Renal cortex interstitium (tissue), 11 donors: ENCODE measurements around the gene CDX2. TPM values are rescaled to one million over a fixed set of nuclear protein-coding genes. Genes with fewer than 3 reads are reported as not detected.
A peak's percentile ranks its signal among the peaks of the same experiment; 100 is the strongest.

Experiments used
- DNase-seq, 11 donors: peaks; one replicate each; pipeline ENCODE4 v3.0.0-alpha.2; 2013; ENCODE audit warnings: low read depth in 9 of 11, low spot score in 4 of 11; ENCODE audit errors: extremely low read depth in 1 of 11
- polyA plus RNA-seq, 3 donors: library from polyadenylated mRNA; unstranded; fragments of 120-200 nt; gene quantifications; one replicate each; pipeline ENCODE4 v1.2.1, GENCODE V29; 2013; ENCODE audit not compliant: insufficient read length in 3 of 3

Gene CDX2
- polyA plus RNA-seq, 3 donors = not detected

DNA sequence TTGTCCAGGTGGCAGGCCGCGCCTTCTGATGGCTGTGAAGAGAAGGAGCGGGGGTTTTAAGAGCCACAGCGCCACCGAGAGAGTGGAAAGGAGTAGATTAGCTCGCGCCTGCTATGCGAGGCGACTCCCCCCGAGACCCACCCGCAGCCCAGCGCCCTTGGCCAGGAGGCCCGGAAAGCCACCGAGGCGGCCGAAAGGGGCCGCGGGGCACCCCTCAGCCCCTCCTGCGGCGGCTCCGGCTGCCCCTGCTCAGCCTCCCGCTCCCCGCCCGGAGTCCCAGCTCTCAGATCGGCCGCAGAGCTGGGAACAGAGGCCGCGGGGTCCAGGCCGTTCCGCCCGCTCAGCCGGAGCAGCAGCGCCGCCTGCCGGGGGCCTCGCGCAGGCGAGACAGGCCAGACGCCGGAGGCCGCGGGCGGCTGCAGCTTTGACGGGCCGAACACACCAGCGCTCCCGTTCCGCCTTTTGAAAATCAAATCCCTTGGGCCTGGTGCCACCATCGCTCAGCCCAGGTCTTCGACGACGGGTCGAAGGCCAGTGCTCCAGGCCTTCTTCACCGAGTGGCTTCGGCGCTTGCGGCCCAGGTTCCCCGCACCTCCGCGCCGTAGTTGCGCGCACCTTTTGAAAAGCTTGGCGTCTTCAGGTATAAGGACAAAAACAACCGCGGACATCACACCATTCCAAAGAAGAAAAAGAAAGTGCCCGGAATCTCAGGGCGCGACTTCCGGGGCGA lies 15.3 kb downstream of the CDX2 start:
- DNase-seq = peak; percentile 38 to 84 (median 73)

DNA sequence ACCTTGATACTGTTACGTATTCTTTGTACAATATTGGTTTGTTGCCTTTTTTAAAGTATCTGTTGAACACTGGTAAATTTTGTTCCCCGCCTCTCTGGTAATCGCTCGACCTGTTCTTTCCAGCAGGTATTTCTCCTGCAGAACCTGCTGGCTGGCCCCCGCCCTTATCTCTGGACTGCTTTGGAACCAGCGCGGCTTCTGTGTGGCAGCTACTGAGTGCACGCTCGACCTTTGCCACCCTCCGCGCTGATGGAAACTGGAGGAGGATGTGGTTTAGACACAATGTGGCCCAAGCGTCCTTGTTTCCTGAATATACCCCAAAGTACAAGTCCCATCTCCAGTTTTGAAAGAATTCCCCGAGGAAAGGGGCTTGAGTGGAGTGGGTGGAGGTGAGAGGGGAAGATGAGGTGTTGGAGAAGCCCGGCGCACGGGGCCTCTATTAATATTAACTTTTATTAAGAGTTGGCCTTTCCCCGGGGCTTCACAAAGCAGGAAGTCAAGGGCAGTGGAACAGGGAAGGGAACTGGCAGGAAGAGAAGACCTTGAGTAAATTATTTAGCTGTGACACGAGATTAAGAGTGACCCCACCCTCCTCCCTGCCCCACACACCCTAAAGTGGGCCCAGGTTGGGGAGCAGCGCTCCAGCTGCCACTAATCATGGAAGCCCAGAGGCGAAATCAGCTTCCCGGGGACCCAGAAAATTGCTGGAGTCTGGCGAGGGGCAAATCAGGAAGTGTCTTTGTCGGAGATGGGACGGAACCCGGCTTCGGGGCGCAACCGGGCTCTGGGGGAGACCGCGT lies 16.0 kb downstream of the CDX2 start:
- DNase-seq = no peak

GRCh38 chr13:27942972-27943371 lies 26.1 kb downstream of the CDX2 start:
- no peak for DNase-seq

- no peak for DNase-seq
Measured at GRCh38 chr13:27933580-27934328, 35.4 kb downstream of the CDX2 start.

- no peak for DNase-seq
Measured at GRCh38 chr13:27933118-27933517, 36.0 kb downstream of the CDX2 start.

DNA sequence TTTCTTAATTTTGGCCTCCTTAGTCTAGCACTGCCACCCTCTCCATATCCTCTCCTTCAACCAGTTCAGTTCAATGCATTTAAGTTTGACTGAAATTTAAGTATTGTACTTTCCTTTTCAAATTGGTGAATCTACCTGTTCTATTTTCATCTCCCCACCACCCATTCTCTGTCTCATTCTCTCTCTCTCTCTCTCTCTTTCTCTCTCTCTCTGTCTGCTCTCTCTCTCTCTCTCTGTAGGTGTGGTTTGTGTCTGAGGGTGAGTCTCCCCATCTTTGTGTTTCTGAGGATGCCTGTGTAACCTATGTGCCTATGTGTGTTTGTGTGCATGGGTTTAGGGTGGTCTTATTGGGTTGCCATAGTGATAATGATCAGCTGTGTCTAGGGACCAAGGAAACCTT lies 39.2 kb downstream of the CDX2 start:
- DNase-seq = no peak

GRCh38 chr13:27928805-27929753 lies 40.0 kb downstream of the CDX2 start:
- no peak for DNase-seq

GRCh38 chr13:27928353-27928804 lies 40.7 kb downstream of the CDX2 start:
- no peak for DNase-seq

DNA sequence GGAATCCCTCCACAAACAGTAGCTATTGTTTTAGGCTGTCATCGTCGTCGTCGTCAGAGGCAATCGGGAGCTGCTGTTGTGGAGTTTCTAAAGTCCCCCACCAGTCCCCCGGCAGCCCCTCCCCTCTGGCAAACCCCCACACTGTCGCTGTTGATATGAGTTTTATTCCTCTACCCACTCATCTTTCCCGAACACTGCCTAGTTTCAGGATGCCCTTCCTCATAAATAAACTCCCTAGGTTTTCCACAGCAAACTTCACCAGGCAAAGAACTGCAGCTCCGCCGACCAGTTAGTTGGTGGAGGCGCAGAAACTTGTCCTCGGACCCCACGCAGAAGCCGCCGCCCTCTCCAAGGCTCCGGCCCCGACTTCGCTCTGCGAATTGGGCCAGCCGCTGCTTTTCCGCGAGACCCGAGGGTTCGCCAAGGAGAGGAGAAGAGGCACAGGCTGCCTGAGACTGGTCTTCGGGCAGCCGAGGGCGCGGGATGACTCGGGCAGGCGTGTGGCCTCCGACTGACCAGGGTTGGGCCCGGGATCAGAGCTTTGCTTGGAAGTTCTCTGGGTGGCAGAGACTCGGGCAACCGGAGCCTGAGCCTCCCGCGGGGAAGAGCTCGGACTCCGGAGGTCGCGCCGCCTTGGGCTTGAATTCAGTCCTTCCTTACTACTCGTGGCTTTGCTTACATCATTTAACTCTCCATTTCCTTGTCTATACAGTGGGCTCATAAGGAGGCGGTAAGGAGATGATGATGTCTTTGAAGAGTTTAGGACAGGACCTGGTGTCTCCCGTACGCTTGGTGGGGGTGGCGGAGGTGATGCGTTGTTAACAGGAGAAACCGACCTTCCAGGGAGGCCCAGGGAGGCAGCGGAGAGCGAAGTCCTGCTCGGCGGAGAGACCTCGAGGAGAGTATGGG lies 41.4 kb downstream of the CDX2 start:
- no peak for DNase-seq

DNA sequence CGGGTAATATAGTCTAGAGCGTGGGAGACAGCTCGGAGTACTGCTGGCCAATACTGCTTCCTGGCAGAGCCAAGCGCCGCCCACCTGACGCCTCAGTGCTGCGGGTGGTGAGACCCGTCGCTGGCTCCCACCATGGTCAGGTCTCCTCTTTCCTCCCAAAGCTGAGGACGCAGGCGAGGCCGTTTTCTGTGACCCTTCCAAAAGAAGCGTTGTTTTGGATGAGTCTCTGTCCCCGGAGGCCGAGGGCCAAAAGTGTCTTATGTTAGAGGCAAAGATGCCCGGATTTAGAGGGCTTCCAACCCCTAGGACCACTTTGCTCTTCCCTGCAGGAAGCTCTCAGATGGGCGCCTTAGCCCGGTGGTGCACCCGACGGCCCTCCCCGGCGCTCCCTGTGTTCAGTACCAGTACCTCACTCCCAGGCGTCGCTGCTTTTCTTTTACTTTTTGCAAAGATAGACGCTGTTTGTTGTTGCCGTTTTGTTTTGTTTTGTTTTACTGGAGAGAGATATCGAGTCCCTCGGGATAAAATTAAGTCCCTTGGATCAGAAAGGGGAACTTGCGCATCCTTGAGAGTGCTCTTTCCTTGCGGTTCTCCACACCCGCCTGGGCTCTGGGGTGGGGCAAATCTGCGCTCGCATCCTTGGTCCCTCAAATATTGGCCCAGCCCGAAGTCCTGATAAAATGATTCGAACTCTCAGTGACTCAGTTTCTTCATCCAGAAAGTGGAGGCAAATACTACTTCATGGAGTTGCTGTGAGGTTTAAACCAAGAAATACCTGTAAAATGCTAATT lies 42.3 kb downstream of the CDX2 start:
- no peak for DNase-seq

GRCh38 chr13:27925220-27925991 lies 43.7 kb downstream of the CDX2 start:
- DNase-seq = no peak

GRCh38 chr13:27924529-27925141 lies 44.5 kb downstream of the CDX2 start:
- DNase-seq = no peak

DNA sequence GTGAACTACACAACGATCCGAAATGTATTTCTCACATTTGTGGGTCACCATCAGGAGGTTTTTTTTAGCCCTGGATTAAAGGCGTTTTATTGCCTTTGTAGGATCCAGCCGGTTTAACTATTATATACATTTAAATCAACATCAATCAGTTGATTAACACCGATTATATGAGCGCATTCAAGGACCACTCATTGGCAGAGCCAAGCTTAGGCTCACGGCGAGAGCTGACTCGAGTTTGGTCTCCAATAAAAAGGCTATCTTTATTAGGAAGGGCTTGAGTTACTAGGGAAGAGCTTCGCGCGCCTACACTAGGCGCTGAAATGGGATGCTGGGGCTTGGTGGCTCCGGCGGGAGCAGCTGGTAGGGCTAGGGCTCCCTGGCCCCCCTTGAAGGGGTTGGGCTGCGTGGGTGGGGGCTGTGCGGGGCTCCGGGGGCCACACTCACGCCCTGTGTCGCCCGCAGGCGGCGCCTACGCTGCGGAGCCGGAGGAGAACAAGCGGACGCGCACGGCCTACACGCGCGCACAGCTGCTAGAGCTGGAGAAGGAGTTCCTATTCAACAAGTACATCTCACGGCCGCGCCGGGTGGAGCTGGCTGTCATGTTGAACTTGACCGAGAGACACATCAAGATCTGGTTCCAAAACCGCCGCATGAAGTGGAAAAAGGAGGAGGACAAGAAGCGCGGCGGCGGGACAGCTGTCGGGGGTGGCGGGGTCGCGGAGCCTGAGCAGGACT lies 45.2 kb downstream of the CDX2 start:
- no peak for DNase-seq

GRCh38 chr13:27922883-27923612 lies 46.1 kb downstream of the CDX2 start:
- DNase-seq = no peak
